WTC11 (cell line): ENCODE results near the gene TOX2. TPM values are rescaled to one million over a fixed set of nuclear protein-coding genes. Genes with fewer than 3 reads are reported as not detected.

ENCODE experiments used
- ATAC-seq: fragments of 200-7000 bp; cut with Tn5 transposase; 2 replicates; pipeline ENCODE4 v1.10.0; 2021; ENCODE audit warnings: mild to moderate bottlenecking, moderate library complexity
- CTCF ChIA-PET: fragments of 300-600 bp; sonication (Branson Sonifier 250); formaldehyde crosslinking; loops from one replicate; lab custom pipeline; 2021; ENCODE audit warnings: antibody characterized with exemption; lab: Charles Lee
- POLR2A ChIA-PET: fragments of 350-600 bp; sonication (Branson Sonifier 250); formaldehyde crosslinking; loops from one replicate; lab custom pipeline; 2021; ENCODE audit warnings: antibody characterized with exemption; lab: Charles Lee
- DNase-seq: peaks from one replicate; pipeline ENCODE4 v3.0.0; 2021; ENCODE audit warnings: low spot score
- H3K27ac Mint-ChIP-seq: 2 replicates; pipeline ENCODE4 v1.8.0; 2021; ENCODE audit warnings: mixed read lengths
- H3K27me3 Mint-ChIP-seq: 2 replicates; pipeline ENCODE4 v1.8.0; 2021; ENCODE audit warnings: low read depth, mild to moderate bottlenecking, moderate library complexity, mixed read lengths
- H3K36me3 Mint-ChIP-seq: 2 replicates; pipeline ENCODE4 v1.8.0; 2021; ENCODE audit warnings: mixed read lengths
- H3K4me1 Mint-ChIP-seq: 2 replicates; pipeline ENCODE4 v1.8.0; 2022; ENCODE audit warnings: mixed read lengths
- H3K4me3 Mint-ChIP-seq: 2 replicates; pipeline ENCODE4 v1.8.0; 2021; ENCODE audit warnings: mild to moderate bottlenecking, moderate library complexity, mixed read lengths
- H3K9me3 Mint-ChIP-seq: 2 replicates; pipeline ENCODE4 v1.8.0; 2021; ENCODE audit warnings: mixed read lengths
- HMGXB4 ChIP-seq: sonication (generic); formaldehyde crosslinking; IDR thresholded peaks from 2 replicates; pipeline ENCODE4 v1.8.1; 2023; ENCODE audit warnings: mild to moderate bottlenecking, moderate library complexity, missing genetic modification reagents
- MXD4 ChIP-seq: fragments of 250-450 bp; sonication (Bioruptor Pico); IDR thresholded peaks from 2 replicates; pipeline ENCODE4 v1.8.0; 2021; ENCODE audit warnings: mild to moderate bottlenecking, moderate library complexity, borderline replicate concordance
- MYBL2 ChIP-seq: sonication (generic); formaldehyde crosslinking; IDR thresholded peaks from 2 replicates; pipeline ENCODE4 v1.8.1; 2023; ENCODE audit warnings: mild to moderate bottlenecking, moderate library complexity, missing genetic modification reagents
- NFE2L1 ChIP-seq: sonication (generic); formaldehyde crosslinking; IDR thresholded peaks from 2 replicates; pipeline ENCODE4 v1.8.1; 2023; ENCODE audit warnings: missing genetic modification reagents
- NR1H2 ChIP-seq: sonication (generic); formaldehyde crosslinking; IDR thresholded peaks from 2 replicates; pipeline ENCODE4 v1.9.0; 2021; ENCODE audit warnings: mild to moderate bottlenecking, moderate library complexity, missing genetic modification reagents
- NR2C2 ChIP-seq: sonication (generic); formaldehyde crosslinking; IDR thresholded peaks from 2 replicates; pipeline ENCODE4 v1.8.0; 2022; ENCODE audit warnings: mild to moderate bottlenecking, missing genetic modification reagents
- OVOL2 ChIP-seq: fragments of 250-450 bp; sonication (Bioruptor Pico); IDR thresholded peaks from 2 replicates; pipeline ENCODE4 v1.9.0; 2021; ENCODE audit warnings: mild to moderate bottlenecking, borderline replicate concordance
- RELA ChIP-seq: sonication (generic); formaldehyde crosslinking; IDR thresholded peaks from 2 replicates; pipeline ENCODE4 v1.8.1; 2022; ENCODE audit warnings: missing genetic modification reagents, mild to moderate bottlenecking, borderline replicate concordance
- SOX15 ChIP-seq: fragments of 250-450 bp; sonication (Bioruptor Pico); IDR thresholded peaks from 2 replicates; pipeline ENCODE4 v1.9.0; 2021; ENCODE audit warnings: mild to moderate bottlenecking
- TEAD4 ChIP-seq: sonication (generic); formaldehyde crosslinking; IDR thresholded peaks from 2 replicates; pipeline ENCODE4 v1.8.0; 2022; ENCODE audit warnings: mild to moderate bottlenecking, missing genetic modification reagents
- ZNF138 ChIP-seq: sonication (generic); formaldehyde crosslinking; conservative IDR thresholded peaks from 2 replicates; pipeline ENCODE4 v1.8.1; 2022; ENCODE audit warnings: mild to moderate bottlenecking, moderate library complexity, missing genetic modification reagents
- ZNF219 ChIP-seq: sonication (generic); formaldehyde crosslinking; IDR thresholded peaks from 2 replicates; pipeline ENCODE4 v1.8.0; 2023; ENCODE audit warnings: missing genetic modification reagents, mild to moderate bottlenecking, borderline replicate concordance
- ZNF396 ChIP-seq: fragments of 250-450 bp; sonication (Bioruptor Pico); IDR thresholded peaks from 2 replicates; pipeline ENCODE4 v1.8.0; 2021; ENCODE audit warnings: mild to moderate bottlenecking, moderate library complexity, borderline replicate concordance
- ZNF416 ChIP-seq: fragments of 250-450 bp; sonication (Bioruptor Pico); IDR thresholded peaks from 2 replicates; pipeline ENCODE4 v1.9.0; 2021; ENCODE audit warnings: mild to moderate bottlenecking, inconsistent platforms
- ZNF425 ChIP-seq: fragments of 250-450 bp; sonication (Bioruptor Pico); conservative IDR thresholded peaks from 2 replicates; pipeline ENCODE4 v1.9.0; 2021; ENCODE audit warnings: mild to moderate bottlenecking
- total RNA-seq: library from RNA; stranded (reverse); gene quantifications from 3 replicates; pipeline ENCODE4 v1.2.3, GENCODE V29; 2021
- TF ChIP-seq, protein P1 (sequence below): fragments of 250-450 bp; sonication (Bioruptor Pico); IDR thresholded peaks from 2 replicates; pipeline ENCODE4 v1.9.0; 2021; ENCODE audit warnings: mild to moderate bottlenecking, borderline replicate concordance
- TF ChIP-seq, protein P2 (sequence below): sonication (generic); formaldehyde crosslinking; IDR thresholded peaks from 2 replicates; pipeline ENCODE4 v1.8.0; 2022; ENCODE audit warnings: mild to moderate bottlenecking, missing genetic modification reagents

The TOX2 gene
- total RNA-seq, 1 experiment from 2014 or later, result 3.4 TPM

GRCh38 chr20:44083220-44083933 lies 168.7 kb downstream of the TOX2 start (continued):
- TF ChIP-seq MYBL2 (no peak), SOX15 (CRISPR knock-in tag) (no peak), MXD4 (CRISPR knock-in tag) (no peak), ZNF416 (CRISPR knock-in tag) (no peak), ZNF396 (CRISPR knock-in tag) (no peak), HMGXB4 (CRISPR knock-in tag) (no peak), NR2C2 (no peak), ZNF425 (no peak), TEAD4 (CRISPR knock-in tag) (no peak), OVOL2 (no peak)

DNA sequence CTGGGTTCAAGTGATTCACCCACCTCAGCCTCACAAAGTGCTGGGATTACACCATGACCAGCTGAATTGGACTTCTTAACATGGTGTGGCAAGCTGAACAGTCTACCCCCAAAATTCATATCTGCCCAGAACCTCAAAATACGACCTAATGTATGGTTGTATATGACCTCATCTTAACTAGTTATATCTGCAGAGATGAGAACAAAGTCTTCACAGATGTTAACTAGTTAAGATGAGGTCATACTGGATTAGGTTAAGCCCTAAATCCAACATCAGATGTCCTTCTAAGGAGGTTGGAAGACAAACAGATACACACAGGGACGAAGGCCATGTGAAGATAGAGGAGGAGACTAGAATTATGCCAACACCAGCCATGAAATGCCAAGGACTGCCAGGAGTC lies 169.8 kb downstream of the TOX2 start:
- DNase-seq (no peak), ATAC-seq (no peak)
- TF ChIP-seq NR1H2 (CRISPR knock-in tag) (no peak), NFE2L1 (CRISPR knock-in tag) (no peak), RELA (CRISPR knock-in tag) (no peak)
- Mint-ChIP-seq H3K27me3 (no peaks in the 10 kb centered on the region), H3K4me3 (no peak overlapping the region), H3K27ac (no peak overlapping the region), H3K36me3 (no peaks in the 10 kb centered on the region), H3K9me3 (no peaks in the 10 kb centered on the region), H3K4me1 (no peaks in the 10 kb centered on the region)
- CTCF ChIA-PET, result interaction anchor here (1.0 to 1.8 kb wide), 2 partner anchors 25 to 28 kb away, joined by 5 to 6 read pairs; no protein-coding TSS in a partner anchor
- POLR2A ChIA-PET, result interaction anchor here (0.7 kb wide), 1 partner anchor 452 kb away, joined by 4 read pairs; no protein-coding TSS in a partner anchor

GRCh38 chr20:44084891-44085290 lies 170.2 kb downstream of the TOX2 start:
- DNase-seq, result no peak
- H3K4me1 Mint-ChIP-seq, result no peaks in the 10 kb centered on the region
- ATAC-seq, result no peak
- POLR2A ChIA-PET, result no interaction called here
- H3K9me3 Mint-ChIP-seq, result no peaks in the 10 kb centered on the region
- H3K4me3 Mint-ChIP-seq, result no peak overlapping the region
- TF ChIP-seq RELA (CRISPR knock-in tag) (no peak), ZNF138 (no peak), ZNF219 (no peak)
- TF ChIP-seq, protein P1, sequence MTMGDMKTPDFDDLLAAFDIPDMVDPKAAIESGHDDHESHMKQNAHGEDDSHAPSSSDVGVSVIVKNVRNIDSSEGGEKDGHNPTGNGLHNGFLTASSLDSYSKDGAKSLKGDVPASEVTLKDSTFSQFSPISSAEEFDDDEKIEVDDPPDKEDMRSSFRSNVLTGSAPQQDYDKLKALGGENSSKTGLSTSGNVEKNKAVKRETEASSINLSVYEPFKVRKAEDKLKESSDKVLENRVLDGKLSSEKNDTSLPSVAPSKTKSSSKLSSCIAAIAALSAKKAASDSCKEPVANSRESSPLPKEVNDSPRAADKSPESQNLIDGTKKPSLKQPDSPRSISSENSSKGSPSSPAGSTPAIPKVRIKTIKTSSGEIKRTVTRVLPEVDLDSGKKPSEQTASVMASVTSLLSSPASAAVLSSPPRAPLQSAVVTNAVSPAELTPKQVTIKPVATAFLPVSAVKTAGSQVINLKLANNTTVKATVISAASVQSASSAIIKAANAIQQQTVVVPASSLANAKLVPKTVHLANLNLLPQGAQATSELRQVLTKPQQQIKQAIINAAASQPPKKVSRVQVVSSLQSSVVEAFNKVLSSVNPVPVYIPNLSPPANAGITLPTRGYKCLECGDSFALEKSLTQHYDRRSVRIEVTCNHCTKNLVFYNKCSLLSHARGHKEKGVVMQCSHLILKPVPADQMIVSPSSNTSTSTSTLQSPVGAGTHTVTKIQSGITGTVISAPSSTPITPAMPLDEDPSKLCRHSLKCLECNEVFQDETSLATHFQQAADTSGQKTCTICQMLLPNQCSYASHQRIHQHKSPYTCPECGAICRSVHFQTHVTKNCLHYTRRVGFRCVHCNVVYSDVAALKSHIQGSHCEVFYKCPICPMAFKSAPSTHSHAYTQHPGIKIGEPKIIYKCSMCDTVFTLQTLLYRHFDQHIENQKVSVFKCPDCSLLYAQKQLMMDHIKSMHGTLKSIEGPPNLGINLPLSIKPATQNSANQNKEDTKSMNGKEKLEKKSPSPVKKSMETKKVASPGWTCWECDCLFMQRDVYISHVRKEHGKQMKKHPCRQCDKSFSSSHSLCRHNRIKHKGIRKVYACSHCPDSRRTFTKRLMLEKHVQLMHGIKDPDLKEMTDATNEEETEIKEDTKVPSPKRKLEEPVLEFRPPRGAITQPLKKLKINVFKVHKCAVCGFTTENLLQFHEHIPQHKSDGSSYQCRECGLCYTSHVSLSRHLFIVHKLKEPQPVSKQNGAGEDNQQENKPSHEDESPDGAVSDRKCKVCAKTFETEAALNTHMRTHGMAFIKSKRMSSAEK (CRISPR knock-in tag), result no peak
- TF ChIP-seq, protein P2, sequence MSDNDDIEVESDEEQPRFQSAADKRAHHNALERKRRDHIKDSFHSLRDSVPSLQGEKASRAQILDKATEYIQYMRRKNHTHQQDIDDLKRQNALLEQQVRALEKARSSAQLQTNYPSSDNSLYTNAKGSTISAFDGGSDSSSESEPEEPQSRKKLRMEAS (CRISPR knock-in tag), result no peak
- no peak overlapping the region for H3K27ac Mint-ChIP-seq
- no peaks in the 10 kb centered on the region for H3K27me3 Mint-ChIP-seq
- CTCF ChIA-PET, result no interaction called here
- no peaks in the 10 kb centered on the region for H3K36me3 Mint-ChIP-seq
